Activated CD4-positive, CD25-positive, alpha-beta regulatory T cell treated with anti-CD3 and anti-CD28 coated beads, Interleukin-2, amount 50 U/mL, for 72 hours (primary cell): ENCODE results near the gene TBCB.
"Not testable (repeated sequence)": the region's sequence is repeated elsewhere in the genome, so short reads cannot be mapped to it uniquely, and the experiment has no call there.

Experiments
- DNase-seq: peaks from one replicate; pipeline ENCODE4 v3.0.0; 2021

TBCB gene

DNA sequence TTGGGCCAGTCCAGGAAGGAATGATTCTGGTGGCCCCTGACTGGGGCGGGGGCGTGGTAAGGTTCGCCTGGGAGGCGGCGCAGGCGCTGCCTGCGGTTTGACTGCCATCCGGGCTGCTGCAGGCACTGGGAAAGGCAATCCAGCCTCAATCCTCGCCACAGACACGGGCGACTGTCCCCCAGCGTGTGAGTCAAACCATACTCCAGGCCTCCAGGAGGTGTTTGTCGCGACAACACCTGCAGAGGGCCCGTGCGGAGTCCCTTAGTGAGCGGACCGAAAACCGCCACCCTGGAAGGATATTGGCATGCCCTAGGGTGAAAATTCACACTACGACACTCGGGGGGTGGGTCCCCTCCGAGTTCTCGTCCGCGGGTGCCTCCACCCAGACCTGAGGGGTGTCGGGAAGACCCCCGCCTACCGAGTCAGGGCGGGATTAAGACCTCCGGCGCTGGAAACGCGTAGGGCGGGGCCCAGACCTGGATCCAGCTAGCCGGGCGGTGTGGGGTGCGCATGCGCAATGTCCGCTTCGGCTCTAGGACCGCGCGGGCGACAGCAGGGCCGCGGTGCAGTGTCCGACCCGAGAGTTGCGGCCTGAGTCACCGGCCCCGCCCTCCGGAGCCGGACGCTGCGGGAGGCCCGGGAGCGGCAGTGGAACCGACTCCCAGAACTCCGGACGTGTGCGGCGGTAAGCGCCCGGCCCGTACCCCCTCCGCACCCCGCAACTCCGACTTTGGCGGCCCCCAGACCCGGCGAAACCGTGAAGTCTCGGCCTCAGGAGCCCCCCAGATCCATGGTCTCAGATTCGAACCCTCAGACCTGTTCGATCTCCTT lies 24.4 kb downstream of the TBCB start, which contains the start of gene CAPNS1:
Gene CAPNS1, plus strand, starts transcription at position 594 of the 831 bp plus-strand sequence. CDS start 946 bp downstream, outside the sequence.
- peak; percentile 94 for DNase-seq

DNA sequence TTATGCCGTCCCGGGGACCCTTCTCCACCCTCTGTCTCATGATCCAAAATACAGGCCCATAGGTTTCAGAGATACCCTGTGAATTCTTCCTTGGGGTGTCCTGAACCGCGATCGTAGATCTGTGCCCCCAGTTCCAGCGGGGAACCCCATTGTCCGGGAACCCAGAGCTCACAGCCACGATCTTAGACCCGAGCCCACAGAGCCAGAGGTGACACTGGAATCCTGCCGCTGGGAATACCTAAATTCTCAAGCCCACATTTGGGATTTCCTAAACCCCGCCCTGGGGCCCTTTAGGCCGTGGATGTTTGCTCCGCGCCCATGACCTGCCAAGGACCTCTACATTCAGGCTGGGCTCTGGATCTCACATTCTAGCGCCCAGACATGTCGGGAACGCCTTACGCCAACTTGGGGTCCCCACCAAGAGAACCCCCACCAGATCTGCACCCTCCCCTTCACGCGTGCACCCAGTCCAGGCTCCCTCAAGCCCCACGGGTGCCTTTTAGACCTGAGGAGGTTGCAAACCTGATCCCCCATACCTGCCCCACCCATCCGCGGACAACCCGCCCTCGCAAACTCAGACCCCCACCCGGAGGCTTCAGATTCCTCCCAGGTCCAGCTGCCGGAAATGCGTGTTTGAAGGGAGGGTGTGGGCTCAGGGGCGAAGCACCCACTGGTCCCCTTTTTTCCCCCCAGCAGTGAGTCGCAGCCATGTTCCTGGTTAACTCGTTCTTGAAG lies 25.2 kb downstream of the TBCB start:
- DNase-seq: no peak

- DNase-seq: peak; percentile 92
Measured at GRCh38 chr19:36141039-36141927, 26.0 kb downstream of the TBCB start.

DNA sequence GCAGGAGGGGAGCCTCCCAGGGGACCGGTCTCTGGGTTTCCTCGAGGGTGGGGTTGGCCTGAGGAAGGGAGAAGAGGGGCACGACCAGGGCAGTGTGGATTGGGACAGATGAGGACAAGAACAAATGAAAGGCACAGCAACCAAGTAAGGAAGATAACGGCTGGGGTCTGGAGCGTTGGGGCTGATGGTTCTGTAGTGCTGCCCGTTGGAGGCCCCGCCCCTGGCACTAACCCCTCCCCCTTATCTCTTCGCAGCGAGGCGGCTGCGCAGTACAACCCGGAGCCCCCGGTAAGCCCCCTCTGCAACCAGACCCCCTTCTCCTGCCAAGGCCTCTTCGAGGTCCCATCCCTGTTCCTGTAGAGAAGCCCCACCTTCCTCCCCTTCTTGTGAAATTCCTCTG lies 26.8 kb downstream of the TBCB start:
- no peak for DNase-seq

- no peak for DNase-seq
Measured at GRCh38 chr19:36142496-36142895, 27.2 kb downstream of the TBCB start.

GRCh38 chr19:36144624-36145023 lies 29.4 kb downstream of the TBCB start:
- DNase-seq: no peak

DNA sequence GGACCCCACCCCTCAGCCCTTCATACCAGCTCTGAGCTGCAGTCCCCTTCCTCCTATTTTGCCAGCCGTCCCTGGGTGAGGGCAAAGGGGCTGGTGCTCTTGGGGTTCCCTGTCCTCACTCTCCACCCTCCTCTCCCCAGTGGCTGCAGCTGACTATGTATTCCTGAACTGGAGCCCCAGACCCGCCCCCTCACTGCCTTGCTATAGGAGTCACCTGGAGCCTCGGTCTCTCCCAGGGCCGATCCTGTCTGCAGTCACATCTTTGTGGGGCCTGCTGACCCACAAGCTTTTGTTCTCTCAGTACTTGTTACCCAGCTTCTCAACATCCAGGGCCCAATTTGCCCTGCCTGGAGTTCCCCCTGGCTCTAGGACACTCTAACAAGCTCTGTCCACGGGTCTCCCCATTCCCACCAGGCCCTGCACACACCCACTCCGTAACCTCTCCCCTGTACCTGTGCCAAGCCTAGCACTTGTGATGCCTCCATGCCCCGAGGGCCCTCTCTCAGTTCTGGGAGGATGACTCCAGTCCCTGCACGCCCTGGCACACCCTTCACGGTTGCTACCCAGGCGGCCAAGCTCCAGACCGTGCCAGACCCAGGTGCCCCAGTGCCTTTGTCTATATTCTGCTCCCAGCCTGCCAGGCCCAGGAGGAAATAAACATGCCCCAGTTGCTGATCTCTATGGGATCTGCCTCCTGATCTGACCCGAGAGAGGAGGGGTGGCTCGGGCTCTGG lies 34.6 kb downstream of the TBCB start:
- DNase-seq: no peak

DNA sequence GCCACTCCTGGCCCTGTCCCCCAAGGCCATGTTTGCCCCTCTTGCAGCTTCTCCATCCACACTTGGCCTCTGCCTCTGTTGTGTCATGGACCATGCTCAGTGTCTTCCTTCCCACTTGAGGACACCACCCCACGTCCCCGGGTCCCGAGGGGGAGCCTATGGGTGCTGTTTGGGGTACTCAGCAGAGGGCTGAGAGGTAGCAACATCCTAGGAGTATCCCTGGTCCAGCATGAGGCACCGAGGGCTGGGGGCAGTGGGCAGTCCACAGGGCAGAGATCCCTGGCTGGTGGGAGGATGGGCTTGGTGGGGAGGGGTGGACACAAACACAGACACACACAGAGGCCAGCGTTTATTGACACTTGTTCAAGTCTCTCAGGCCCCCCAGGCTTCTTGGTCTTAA lies 35.3 kb downstream of the TBCB start:
- no peak for DNase-seq

DNA sequence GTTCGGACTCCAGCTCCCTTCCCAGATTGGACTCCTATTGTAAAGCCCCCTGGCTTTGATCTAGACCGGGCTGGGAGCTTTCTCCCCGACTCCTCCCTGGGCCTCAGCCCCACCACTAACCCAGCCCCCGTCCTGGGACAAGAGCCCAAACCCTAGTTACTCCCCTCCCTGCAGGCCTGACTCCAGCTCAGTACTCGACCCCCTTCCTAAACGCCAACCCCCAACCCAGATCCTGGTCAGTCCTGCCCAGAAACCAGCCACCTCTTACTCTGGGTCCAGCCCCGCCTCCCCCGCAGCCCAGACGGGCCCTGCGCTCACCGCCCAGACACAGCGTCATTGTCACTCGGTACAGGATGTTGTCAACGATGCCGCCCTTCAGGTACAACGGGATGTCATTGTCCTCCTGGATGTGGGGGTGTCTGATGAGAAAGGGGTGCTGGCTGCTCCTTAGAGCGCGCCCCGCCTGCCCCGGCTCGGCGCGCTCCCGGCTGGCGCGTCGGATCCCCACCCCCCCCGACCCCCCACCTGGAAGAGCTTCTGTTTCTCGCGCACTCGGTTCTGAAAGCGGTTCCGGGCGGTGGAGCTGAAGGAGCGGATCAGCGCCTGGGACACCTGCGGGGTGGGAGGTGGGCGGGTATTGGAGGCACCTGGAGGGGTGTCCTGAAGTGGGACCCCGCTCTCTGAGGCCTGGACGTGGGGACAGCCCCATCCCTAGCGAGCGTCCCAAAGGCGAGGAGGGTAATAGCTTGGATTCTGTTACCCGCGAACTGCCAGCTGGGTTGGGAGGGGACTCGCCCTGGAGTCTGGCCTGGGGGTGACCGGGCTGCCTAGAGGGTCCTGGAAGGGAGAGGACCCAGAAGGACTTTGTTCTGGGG lies 36.1 kb downstream of the TBCB start:
- no peak for DNase-seq

- DNase-seq: no peak
Measured at GRCh38 chr19:36152019-36152351, 36.7 kb downstream of the TBCB start.

DNA sequence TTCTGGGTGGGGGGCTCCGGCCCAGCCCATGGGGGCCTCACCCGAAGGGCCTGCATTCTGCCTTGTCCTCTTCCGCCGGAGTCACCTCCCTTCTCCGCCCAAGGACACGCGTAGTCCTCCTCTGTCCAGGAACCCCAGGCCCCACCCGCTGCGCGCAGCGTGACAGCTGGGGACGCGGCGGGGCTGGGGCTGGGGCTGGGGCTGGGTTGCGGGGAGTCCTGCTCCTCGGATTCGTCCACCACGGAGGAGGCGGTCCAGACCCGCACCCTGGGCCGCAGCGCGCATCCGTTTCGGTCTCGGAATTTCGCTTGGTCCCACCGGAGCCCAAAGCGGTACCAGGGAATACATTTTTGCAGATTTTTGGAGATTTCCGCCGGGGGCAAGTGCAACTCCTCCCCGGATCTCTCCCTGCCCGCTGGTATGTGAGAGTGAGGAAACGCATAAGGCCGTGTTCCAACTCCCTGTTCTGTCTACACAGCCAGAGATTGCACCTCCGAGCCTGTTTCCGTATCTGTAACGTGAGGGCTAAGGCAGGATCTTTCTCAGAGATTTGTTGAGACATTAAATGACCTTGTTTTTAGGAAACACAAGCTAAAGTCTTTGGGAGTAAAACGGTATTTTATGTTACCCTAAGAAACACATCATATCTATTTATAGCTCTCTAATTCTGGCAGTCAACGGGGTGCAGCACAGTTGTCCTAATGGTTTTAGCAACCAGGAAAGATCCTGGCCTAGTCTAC lies 37.3 kb downstream of the TBCB start, which contains the start of gene COX7A1:
Gene COX7A1, minus strand, starts transcription at position 96 of the 740 bp plus-strand sequence. Its CDS starts 40 bp downstream, at position 56.
- no peak for DNase-seq

- DNase-seq: no peak
Measured at GRCh38 chr19:36153126-36153525, 37.9 kb downstream of the TBCB start.

DNA sequence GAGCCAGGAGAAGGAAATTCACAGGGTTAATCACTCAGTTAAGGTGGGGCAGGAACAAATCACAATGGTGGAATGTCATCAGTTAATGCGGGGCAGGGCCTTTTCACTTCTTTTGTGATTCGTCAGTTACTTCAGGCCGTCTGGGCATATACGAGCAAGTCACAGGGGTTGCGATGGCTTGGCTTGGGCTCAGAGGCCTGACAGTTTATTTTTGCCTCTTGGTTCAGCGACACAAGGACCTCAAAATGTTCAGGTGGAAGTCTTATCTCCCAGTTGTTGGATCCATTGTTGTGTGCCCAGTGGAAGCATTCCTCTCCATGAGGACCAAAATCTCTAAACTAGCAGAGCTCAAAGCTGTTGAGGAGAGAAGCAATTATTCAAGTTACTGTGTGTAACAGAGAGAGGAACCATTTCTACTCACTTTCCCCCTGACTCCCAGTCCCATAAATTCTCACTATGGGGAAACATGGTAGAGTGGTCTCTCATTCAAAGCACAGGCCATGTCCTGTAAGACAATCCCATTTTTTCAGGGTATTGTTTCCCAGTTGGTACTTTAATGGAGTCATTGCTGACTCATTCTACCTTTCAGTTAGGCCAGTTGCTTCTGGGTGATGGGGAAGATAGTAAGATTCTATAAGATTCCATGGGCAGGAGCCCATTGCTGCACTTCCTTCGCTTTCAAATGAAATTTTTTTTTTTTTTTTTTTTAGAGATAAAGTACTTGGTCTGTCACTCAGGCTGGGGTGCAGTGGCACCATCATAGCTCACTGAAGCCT lies 45.7 kb downstream of the TBCB start:
- DNase-seq: no peak

DNA sequence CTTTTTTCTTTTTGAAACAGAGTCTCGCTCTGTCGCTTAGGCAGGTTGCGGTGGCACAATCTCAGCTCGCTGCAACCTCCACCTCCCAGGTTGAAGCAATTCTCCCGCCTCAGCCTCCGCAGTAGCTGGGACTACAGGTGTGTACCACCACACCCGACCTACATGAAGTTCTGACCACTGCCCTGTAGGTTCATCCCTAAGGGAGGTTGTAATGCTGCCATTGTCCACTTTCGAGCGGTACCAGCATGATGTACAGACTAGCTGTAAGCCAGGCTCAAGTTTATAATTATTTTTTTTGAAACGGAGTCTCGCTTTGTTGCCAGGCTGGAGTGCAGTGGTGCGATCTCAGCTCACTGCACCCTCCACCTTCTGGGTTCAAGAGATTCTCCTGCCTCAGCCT lies 48.5 kb downstream of the TBCB start:
- DNase-seq: no peak

- DNase-seq: no peak
Measured at GRCh38 chr19:36169084-36169760, 54.0 kb downstream of the TBCB start.

- no peak for DNase-seq
Measured at GRCh38 chr19:36172852-36173251, 57.6 kb downstream of the TBCB start.

DNA sequence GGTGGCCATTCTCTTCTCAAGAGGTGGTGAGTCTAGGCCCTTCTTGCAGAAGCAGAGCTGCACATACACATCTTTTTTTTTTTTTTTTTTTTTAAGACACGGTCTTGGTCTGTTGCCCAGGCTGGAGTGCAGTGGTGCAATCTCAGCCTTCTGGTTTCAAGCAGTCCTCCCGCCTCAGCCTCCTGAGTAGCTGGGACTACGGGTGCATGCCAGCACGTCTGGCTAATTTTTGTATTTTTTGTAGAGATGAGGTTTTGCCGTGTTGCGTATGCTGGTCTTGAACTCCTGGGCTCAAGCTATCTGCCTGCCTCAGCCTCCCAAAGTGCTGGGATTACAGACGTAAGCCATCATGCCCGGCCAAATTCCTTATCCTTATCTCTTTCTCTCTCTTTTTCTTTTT lies 58.6 kb downstream of the TBCB start:
- not testable (repeated sequence) for DNase-seq
